HepG2 (cell line): Measurements from ENCODE around the gene RUNX3.

Source experiments
- CBX5 ChIP-seq: sonication (generic); formaldehyde crosslinking; IDR thresholded peaks from 2 replicates; pipeline ENCODE4 v1.4.0; 2020; ENCODE audit warnings: missing genetic modification reagents, borderline replicate concordance
- CTCF ChIP-seq: sonication (generic); formaldehyde crosslinking; IDR thresholded peaks from 2 replicates; pipeline ENCODE4 v1.5.0; 2020; ENCODE audit warnings: mild to moderate bottlenecking, missing genetic modification reagents, moderate library complexity
- EP300 ChIP-seq, 3 experiments: sonication (generic) in 1 of 3; formaldehyde crosslinking in 1 of 3; IDR thresholded peaks; 2 replicates each; pipeline versions ENCODE4 v1.5.1 to v1.6.1; 2011 to 2020; ENCODE audit warnings: low read depth in 2 of 3, low read length in 2 of 3, borderline replicate concordance in 1 of 3, improper control_type of control experiment in 1 of 3, mild to moderate bottlenecking in 1 of 3, missing genetic modification reagents in 1 of 3, moderate library complexity in 1 of 3
- IRF2 ChIP-seq: IDR thresholded peaks from 2 replicates; pipeline ENCODE4 v1.6.1; 2018; ENCODE audit warnings: missing genetic modification reagents, missing compliant biosample characterization
- NFYC ChIP-seq: IDR thresholded peaks from 2 replicates; pipeline ENCODE4 v1.6.1; 2016; ENCODE audit warnings: missing genetic modification reagents, missing compliant biosample characterization
- POLR2A ChIP-seq, 2 experiments: IDR thresholded peaks; 2 replicates each; pipeline ENCODE4 v1.6.1; 2011; ENCODE audit warnings: low read depth in 2 of 2, low read length in 2 of 2, mild to moderate bottlenecking in 1 of 2, moderate library complexity in 1 of 2; ENCODE audit not compliant: insufficient read depth in 1 of 2
- SIN3A ChIP-seq: IDR thresholded peaks from 2 replicates; pipeline ENCODE4 v1.6.1; 2011; ENCODE audit warnings: low read depth, mild to moderate bottlenecking, control low read depth, low read length, borderline replicate concordance
- ZBTB20 ChIP-seq: sonication (generic); formaldehyde crosslinking; IDR thresholded peaks from 2 replicates; pipeline ENCODE4 v1.8.1; 2023; ENCODE audit warnings: missing genetic modification reagents, low read depth, mild to moderate bottlenecking, borderline replicate concordance
- ZMYM3 ChIP-seq: sonication (generic); formaldehyde crosslinking; IDR thresholded peaks from 2 replicates; pipeline ENCODE4 v1.5.1; 2020; ENCODE audit warnings: mild to moderate bottlenecking, missing genetic modification reagents
- ZNF124 ChIP-seq: sonication (generic); formaldehyde crosslinking; IDR thresholded peaks from 2 replicates; pipeline ENCODE4 v1.4.0; 2020; ENCODE audit warnings: missing genetic modification reagents
- ZNF281 ChIP-seq: sonication (generic); formaldehyde crosslinking; IDR thresholded peaks from 2 replicates; pipeline ENCODE4 v1.4.0; 2020; ENCODE audit warnings: missing genetic modification reagents, borderline replicate concordance
- ZNF570 ChIP-seq: sonication (generic); formaldehyde crosslinking; IDR thresholded peaks from 2 replicates; pipeline ENCODE4 v1.4.0; 2020; ENCODE audit warnings: mild to moderate bottlenecking, missing genetic modification reagents, borderline replicate concordance
- ZNF773 ChIP-seq: sonication (generic); formaldehyde crosslinking; IDR thresholded peaks from 2 replicates; pipeline ENCODE4 v1.4.0; 2020; ENCODE audit warnings: missing genetic modification reagents, borderline replicate concordance
- TF ChIP-seq, protein P1 (sequence below), 2 experiments: sonication (generic) in 1 of 2; formaldehyde crosslinking in 1 of 2; IDR thresholded peaks; 2 replicates each; pipeline versions ENCODE4 v1.6.1 to v1.9.0; 2014 to 2022; ENCODE audit warnings: antibody characterized with exemption in 1 of 2, borderline replicate concordance in 1 of 2, inconsistent platforms in 1 of 2, low read depth in 1 of 2, missing genetic modification reagents in 1 of 2

DNA sequence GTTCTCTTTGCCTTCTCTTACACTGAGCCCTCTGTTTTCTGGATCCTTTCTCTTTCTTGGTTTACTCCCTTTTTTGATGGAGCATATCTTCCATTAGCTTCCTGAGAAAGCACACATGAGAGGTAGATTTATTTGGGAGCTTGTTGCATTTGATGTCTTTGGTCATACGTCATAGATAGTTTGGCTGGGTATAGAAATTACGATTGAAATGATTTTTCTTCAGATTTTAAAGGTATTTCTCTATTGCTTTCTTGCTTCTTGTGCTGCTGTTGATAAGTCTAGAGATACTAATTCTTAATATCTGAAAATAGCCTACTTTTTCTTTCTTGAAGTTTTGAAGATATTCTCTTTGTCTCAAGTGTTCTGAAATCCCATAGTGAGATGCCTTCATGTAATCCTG, 45.3 kb upstream of the RUNX3 start:
- TF ChIP-seq ZNF570 (CRISPR knock-in tag), result no peak
- no peak for TF ChIP-seq SIN3A
- no peak for TF ChIP-seq ZBTB20
- TF ChIP-seq ZMYM3, result no peak
- TF ChIP-seq NFYC (CRISPR knock-in tag), result no peak
- no peak for TF ChIP-seq ZNF281 (CRISPR knock-in tag)
- no peak for TF ChIP-seq IRF2 (CRISPR knock-in tag)
- TF ChIP-seq CBX5, result no peak
- no peak for TF ChIP-seq EP300 (IDR thresholded peaks at IDR 0.05; ENCODE audit: low read depth in 2 of 2, low read length in 2 of 2)
- no peak for TF ChIP-seq EP300 (CRISPR knock-in tag; IDR thresholded peaks at IDR 0.05; ENCODE audit: borderline replicate concordance)
- TF ChIP-seq CTCF (CRISPR knock-in tag), result no peak
- TF ChIP-seq, protein P1, sequence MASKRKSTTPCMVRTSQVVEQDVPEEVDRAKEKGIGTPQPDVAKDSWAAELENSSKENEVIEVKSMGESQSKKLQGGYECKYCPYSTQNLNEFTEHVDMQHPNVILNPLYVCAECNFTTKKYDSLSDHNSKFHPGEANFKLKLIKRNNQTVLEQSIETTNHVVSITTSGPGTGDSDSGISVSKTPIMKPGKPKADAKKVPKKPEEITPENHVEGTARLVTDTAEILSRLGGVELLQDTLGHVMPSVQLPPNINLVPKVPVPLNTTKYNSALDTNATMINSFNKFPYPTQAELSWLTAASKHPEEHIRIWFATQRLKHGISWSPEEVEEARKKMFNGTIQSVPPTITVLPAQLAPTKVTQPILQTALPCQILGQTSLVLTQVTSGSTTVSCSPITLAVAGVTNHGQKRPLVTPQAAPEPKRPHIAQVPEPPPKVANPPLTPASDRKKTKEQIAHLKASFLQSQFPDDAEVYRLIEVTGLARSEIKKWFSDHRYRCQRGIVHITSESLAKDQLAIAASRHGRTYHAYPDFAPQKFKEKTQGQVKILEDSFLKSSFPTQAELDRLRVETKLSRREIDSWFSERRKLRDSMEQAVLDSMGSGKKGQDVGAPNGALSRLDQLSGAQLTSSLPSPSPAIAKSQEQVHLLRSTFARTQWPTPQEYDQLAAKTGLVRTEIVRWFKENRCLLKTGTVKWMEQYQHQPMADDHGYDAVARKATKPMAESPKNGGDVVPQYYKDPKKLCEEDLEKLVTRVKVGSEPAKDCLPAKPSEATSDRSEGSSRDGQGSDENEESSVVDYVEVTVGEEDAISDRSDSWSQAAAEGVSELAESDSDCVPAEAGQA (IDR thresholded peaks at IDR 0.05; ENCODE audit: low read depth), result no peak
- TF ChIP-seq, protein P1 (CRISPR knock-in tag; IDR thresholded peaks at IDR 0.05; ENCODE audit: borderline replicate concordance), result no peak
- no peak for TF ChIP-seq ZNF124 (CRISPR knock-in tag)
- no peak for TF ChIP-seq POLR2A (IDR thresholded peaks at IDR 0.05; ENCODE audit: insufficient read depth in 1 of 2, low read depth in 2 of 2, low read length in 2 of 2)
- no peak for TF ChIP-seq ZNF773
